Breast epithelium (tissue), 4 donors: Measurements from ENCODE around the gene AFF3. TPM values are rescaled to one million over a fixed set of nuclear protein-coding genes. Genes with fewer than 3 reads are reported as not detected.

ENCODE experiments used
- DNase-seq, 2 donors: peaks; one replicate each; pipeline ENCODE4 v3.0.0-alpha.2; 2019; ENCODE audit warnings: low spot score in 2 of 2
- H3K27ac ChIP-seq, 2 donors: fragments of 200-600 bp; sonication (generic) in 1 of 2; one replicate each; pipeline ENCODE4 v1.5.1; 2016 to 2019; ENCODE audit warnings: mild to moderate bottlenecking in 1 of 2
- H3K27me3 ChIP-seq, 2 donors: fragments of 200-600 bp; sonication (generic) in 1 of 2; one replicate each; pipeline versions ENCODE4 v1.5.1 to v1.6.0; 2017 to 2019; ENCODE audit warnings: control low read depth in 1 of 2, mild to moderate bottlenecking in 1 of 2
- H3K36me3 ChIP-seq: fragments of 200-600 bp; one replicate; pipeline ENCODE4 v1.5.1; 2019
- H3K4me1 ChIP-seq, 2 donors: fragments of 200-600 bp; sonication (generic); one replicate each; pipeline ENCODE4 v1.5.1; 2016 to 2019; ENCODE audit warnings: control low read depth in 1 of 2
- H3K4me3 ChIP-seq, 3 donors: fragments of 200-600 bp; sonication (generic); 1 replicate in 2 of 3; 2 replicates in 1 of 3; pipeline ENCODE4 v1.5.1; 2016 to 2019; ENCODE audit warnings: mild to moderate bottlenecking in 3 of 3, moderate library complexity in 2 of 3
- H3K9me3 ChIP-seq, 2 donors: fragments of 200-600 bp; sonication (generic) in 1 of 2; one replicate each; pipeline ENCODE4 v1.5.1; 2016 to 2019; ENCODE audit warnings: control low read depth in 1 of 2
- CTCF ChIP-seq, 3 donors: fragments of 450-650 bp; IDR thresholded peaks; one replicate each; pipeline ENCODE4 v1.5.1; 2016 to 2017; ENCODE audit warnings: antibody characterized with exemption in 3 of 3, mild to moderate bottlenecking in 3 of 3, moderate library complexity in 3 of 3
- POLR2A ChIP-seq: fragments of 450-650 bp; IDR thresholded peaks from one replicate; pipeline ENCODE4 v1.6.1; 2016; ENCODE audit warnings: antibody characterized with exemption, mild to moderate bottlenecking, moderate library complexity
- POLR2AphosphoS5 ChIP-seq, 3 donors: sonication (generic); formaldehyde crosslinking; IDR thresholded peaks; one replicate each; pipeline ENCODE4 v1.6.1; 2017; ENCODE audit warnings: antibody characterized with exemption in 3 of 3
- intact Hi-C: fragments of 100-400 bp; cut with DNase I; formaldehyde crosslinking; loops from one replicate; pipeline ENCODE4 v1.15.1; 2023; ENCODE audit warnings: low total_unique reads
- total RNA-seq, 3 donors: library from RNA; depleted of rRNA; stranded (reverse); fragments of >200 nt; gene quantifications; one replicate each; pipeline ENCODE4 v1.1.0, GENCODE V29; 2016

Gene AFF3
- total RNA-seq, 3 donors from 2014 or later: 8.2 to 116 (median 63.6) TPM

DNA sequence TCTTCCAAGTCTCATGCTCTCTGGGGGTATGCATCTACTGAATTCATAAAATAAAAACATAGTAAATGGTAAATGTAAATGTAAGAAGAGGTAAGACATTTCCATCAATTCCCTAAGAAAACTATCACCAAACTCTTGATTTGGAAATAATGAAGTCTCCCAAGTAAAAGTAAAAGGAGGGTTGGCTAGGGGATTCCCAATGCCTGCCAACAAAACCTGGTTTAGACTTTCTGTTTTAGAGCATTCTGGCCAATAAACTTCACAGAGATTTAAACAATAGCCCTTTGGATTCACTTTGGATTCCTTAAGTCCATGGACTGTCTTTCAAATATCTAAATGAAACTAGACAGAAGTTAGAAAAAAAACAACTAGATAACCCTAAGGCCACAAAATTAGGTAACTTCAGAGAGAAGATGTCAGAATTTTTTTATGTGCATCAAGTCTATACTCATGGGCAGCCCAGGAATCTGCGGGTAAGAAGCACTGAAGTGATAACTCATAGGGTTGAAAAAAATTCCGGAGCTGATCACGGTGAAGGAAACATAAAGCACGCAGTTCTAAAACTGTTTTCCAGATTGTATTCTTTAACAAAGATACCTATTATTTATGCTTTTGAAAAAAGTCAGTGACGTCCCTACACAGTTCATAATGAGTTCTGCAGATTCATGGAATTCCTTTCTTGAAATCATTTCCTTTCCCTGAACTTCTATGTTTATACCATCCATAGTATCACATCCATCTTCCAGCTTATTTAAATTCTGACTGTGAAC is 263.6 kb downstream of the AFF3 start:
- intact Hi-C loops: no loop called here
- no peak for DNase-seq
- no peak overlapping the region for H3K27ac ChIP-seq
- no peaks in the 10 kb centered on the region for H3K4me1 ChIP-seq
- TF ChIP-seq CTCF (IDR thresholded peaks at IDR 0.05): no peak
- no peak for TF ChIP-seq POLR2AphosphoS5 (IDR thresholded peaks at IDR 0.05)
- no peak for TF ChIP-seq POLR2A
- H3K27me3 ChIP-seq: no peaks in the 10 kb centered on the region
- H3K4me3 ChIP-seq: no peak overlapping the region
- no peaks in the 10 kb centered on the region for H3K36me3 ChIP-seq
- no peaks in the 10 kb centered on the region for H3K9me3 ChIP-seq

DNA sequence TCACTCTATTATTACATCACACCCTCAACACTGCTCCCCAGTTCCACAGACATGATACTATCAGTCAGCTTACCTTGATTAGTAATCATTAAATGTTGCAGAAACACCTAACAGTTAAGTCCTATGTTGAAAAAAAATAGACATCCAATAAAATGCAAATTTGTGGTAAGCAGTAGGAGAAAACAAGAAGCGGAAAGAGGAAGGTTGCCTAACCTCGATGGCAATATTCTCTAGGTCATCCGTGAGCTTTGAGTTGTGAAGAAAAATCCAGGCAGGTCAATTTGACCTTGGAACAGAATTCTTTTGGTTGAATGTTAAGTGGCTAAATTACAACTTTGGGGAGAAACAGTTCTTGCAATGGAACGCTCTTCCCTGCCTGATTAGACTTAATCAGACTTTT is 264.4 kb downstream of the AFF3 start:
- Histone ChIP-seq H3K36me3 (no peaks in the 10 kb centered on the region), H3K4me1 (no peaks in the 10 kb centered on the region), H3K9me3 (no peaks in the 10 kb centered on the region), H3K4me3 (no peak overlapping the region), H3K27me3 (no peaks in the 10 kb centered on the region), H3K27ac (no peak overlapping the region)
- TF ChIP-seq CTCF (IDR thresholded peaks at IDR 0.05): no peak
- no peak for TF ChIP-seq POLR2A
- TF ChIP-seq POLR2AphosphoS5 (IDR thresholded peaks at IDR 0.05): no peak
- intact Hi-C loops: no loop called here
- DNase-seq: no peak

DNA sequence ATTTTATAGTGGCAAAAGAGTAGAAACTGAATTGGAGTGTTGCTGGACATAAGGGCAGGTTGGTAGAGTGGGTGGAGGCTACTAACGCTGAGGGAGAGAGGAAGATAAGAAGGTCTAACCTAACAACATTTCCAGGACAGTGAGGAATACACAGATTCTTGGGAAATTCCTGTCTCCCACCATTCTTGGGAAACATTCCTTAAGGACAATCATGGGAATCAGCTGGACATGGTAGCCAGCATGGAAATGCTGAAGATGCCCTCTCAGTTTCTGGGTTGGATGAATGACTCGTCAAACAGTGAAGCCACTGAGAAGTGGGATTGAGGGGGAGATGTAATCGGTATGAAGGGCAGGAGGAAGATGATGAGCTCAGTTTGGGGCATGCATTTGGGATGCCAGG is 265.4 kb downstream of the AFF3 start:
- Histone ChIP-seq H3K4me1 (no peaks in the 10 kb centered on the region), H3K36me3 (no peaks in the 10 kb centered on the region), H3K27ac (no peak overlapping the region), H3K27me3 (no peaks in the 10 kb centered on the region), H3K4me3 (no peak overlapping the region), H3K9me3 (no peaks in the 10 kb centered on the region)
- DNase-seq: no peak
- intact Hi-C loops: no loop called here
- no peak for TF ChIP-seq POLR2A
- no peak for TF ChIP-seq POLR2AphosphoS5 (IDR thresholded peaks at IDR 0.05)
- TF ChIP-seq CTCF (IDR thresholded peaks at IDR 0.05): no peak

DNA sequence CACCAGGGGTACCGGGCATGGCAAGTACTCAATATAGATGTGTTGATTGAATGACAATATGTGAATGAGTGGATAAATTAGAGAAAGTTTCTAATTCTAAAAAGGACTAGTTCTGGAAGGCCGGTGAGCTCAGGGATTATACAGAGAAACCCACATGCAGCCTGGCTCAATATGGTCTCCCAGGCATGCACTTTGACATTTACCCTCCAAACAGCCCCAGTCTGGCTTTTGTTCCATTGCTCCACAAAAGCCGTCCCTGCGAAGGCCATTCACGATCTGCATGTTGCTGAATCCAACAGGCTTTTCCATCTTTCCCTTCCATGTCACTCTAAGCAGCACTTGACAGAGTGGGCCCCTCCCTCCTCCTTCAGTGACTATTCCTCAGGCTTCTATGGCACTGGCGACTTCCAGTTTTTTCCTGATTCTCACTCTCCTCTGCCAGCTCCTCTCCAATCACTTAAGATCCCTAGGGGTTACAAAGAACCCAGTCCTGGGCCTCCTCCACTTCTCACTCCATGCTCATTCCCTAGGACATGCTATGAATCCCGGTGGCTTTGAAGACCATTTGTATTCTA is 266.7 kb downstream of the AFF3 start:
- DNase-seq: no peak
- no peak overlapping the region for H3K4me3 ChIP-seq
- no peaks in the 10 kb centered on the region for H3K4me1 ChIP-seq
- H3K27ac ChIP-seq: no peak overlapping the region
- intact Hi-C loops: no loop called here
- TF ChIP-seq POLR2A (no peak), POLR2AphosphoS5 (IDR thresholded peaks at IDR 0.05) (no peak), CTCF (IDR thresholded peaks at IDR 0.05) (no peak)
- H3K9me3 ChIP-seq: no peaks in the 10 kb centered on the region
- H3K36me3 ChIP-seq: no peaks in the 10 kb centered on the region
- H3K27me3 ChIP-seq: no peaks in the 10 kb centered on the region

GRCh38 chr2:99868260-99868659 is 274.1 kb downstream of the AFF3 start:
- intact Hi-C loops: no loop called here
- no peak overlapping the region for H3K27ac ChIP-seq
- H3K9me3 ChIP-seq: no peaks in the 10 kb centered on the region
- H3K4me1 ChIP-seq: no peaks in the 10 kb centered on the region
- H3K4me3 ChIP-seq: no peak overlapping the region
- H3K27me3 ChIP-seq: no peaks in the 10 kb centered on the region
- no peak for DNase-seq
- no peak for TF ChIP-seq POLR2A
- TF ChIP-seq POLR2AphosphoS5 (IDR thresholded peaks at IDR 0.05): no peak
- no peaks in the 10 kb centered on the region for H3K36me3 ChIP-seq
